PFSK-1 (cell line): ENCODE data around the gene CRADD.

Experiments
- FOXP2 ChIP-seq: optimal IDR thresholded peaks from 2 replicates; pipeline ENCODE3; 2011; ENCODE audit warnings: borderline replicate concordance, control low read depth, inconsistent platforms; ENCODE audit not compliant: insufficient read depth; ENCODE audit errors: extremely low read length, extremely low read depth
- POLR2AphosphoS5 ChIP-seq: IDR thresholded peaks from 2 replicates; pipeline ENCODE4 v1.6.1; 2012; ENCODE audit warnings: low read depth, mild to moderate bottlenecking, control low read depth, low read length, moderate library complexity
- SIN3A ChIP-seq: IDR thresholded peaks from 2 replicates; pipeline ENCODE4 v1.6.1; 2012; ENCODE audit warnings: mild to moderate bottlenecking, low read length, moderate library complexity, borderline replicate concordance; ENCODE audit not compliant: insufficient read depth
- TAF1 ChIP-seq: IDR thresholded peaks from 2 replicates; pipeline ENCODE4 v1.6.1; 2012; ENCODE audit warnings: low read length, control low read depth, borderline replicate concordance; ENCODE audit not compliant: insufficient read depth
- TF ChIP-seq, protein P1 (sequence below), 2 experiments: IDR thresholded peaks; 2 replicates each; pipeline versions ENCODE4 v1.6.1 to v1.8.0; 2011 to 2012; ENCODE audit warnings: low read depth in 2 of 2, low read length in 2 of 2, control low read depth in 1 of 2, inconsistent platforms in 1 of 2, mild to moderate bottlenecking in 1 of 2, moderate library complexity in 1 of 2; ENCODE audit not compliant: insufficient read depth in 1 of 2

DNA sequence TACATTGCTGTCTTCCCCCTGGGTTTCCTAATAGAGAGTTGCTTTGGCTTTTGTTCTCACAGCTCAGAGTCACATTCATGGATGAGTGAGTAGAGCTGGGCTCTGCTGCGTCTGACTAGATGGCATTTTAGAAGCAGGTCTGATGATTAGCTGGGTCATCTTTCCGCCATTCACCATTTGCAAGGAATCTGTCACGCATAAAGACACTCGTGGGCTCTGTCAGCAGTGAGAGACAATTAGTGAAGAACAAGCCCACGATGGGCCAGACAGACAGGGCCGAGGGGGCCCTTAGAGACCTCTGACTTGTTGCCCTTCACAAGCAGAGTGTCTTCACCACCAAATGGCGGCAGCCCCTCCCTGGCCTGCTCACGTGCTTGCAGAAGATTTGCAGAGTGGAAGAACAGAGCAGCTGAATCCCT lies 175.0 kb downstream of the CRADD start:
- no peak for TF ChIP-seq TAF1
- TF ChIP-seq POLR2AphosphoS5, result no peak
- TF ChIP-seq, protein P1, sequence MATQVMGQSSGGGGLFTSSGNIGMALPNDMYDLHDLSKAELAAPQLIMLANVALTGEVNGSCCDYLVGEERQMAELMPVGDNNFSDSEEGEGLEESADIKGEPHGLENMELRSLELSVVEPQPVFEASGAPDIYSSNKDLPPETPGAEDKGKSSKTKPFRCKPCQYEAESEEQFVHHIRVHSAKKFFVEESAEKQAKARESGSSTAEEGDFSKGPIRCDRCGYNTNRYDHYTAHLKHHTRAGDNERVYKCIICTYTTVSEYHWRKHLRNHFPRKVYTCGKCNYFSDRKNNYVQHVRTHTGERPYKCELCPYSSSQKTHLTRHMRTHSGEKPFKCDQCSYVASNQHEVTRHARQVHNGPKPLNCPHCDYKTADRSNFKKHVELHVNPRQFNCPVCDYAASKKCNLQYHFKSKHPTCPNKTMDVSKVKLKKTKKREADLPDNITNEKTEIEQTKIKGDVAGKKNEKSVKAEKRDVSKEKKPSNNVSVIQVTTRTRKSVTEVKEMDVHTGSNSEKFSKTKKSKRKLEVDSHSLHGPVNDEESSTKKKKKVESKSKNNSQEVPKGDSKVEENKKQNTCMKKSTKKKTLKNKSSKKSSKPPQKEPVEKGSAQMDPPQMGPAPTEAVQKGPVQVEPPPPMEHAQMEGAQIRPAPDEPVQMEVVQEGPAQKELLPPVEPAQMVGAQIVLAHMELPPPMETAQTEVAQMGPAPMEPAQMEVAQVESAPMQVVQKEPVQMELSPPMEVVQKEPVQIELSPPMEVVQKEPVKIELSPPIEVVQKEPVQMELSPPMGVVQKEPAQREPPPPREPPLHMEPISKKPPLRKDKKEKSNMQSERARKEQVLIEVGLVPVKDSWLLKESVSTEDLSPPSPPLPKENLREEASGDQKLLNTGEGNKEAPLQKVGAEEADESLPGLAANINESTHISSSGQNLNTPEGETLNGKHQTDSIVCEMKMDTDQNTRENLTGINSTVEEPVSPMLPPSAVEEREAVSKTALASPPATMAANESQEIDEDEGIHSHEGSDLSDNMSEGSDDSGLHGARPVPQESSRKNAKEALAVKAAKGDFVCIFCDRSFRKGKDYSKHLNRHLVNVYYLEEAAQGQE (IDR thresholded peaks at IDR 0.05; ENCODE audit: insufficient read depth in 1 of 2, low read depth in 2 of 2, low read length in 2 of 2), result no peak
- TF ChIP-seq SIN3A, result no peak
- TF ChIP-seq FOXP2, result no peak
